Caki2 (cell line): ENCODE results near the gene VSTM5. TPM values are rescaled to one million over a fixed set of nuclear protein-coding genes. Genes with fewer than 3 reads are reported as not detected.
"Not testable (repeated sequence)": the region's sequence is repeated elsewhere in the genome, so short reads cannot be mapped to it uniquely, and the experiment has no call there.

ENCODE experiments used
- DNase-seq: peaks from one replicate; pipeline ENCODE4 v3.0.0-alpha.2; 2015; ENCODE audit warnings: low read depth
- in situ Hi-C: cut with HindIII; loops from 2 replicates; pipeline ENCODE4 v1.10.0; 2016; ENCODE audit warnings: low sequenced_read_pairs, low pct_unique_long_range_greater_than_20kb, mixed read lengths
- total RNA-seq: library from RNA; depleted of rRNA; stranded (reverse); fragments of >200 nt; shearing (Covaris generic); gene quantifications from 2 replicates; pipeline ENCODE4 v1.2.3, GENCODE V29; 2014; ENCODE audit warnings: low replicate concordance; rRNA removed

Gene VSTM5, protein sequence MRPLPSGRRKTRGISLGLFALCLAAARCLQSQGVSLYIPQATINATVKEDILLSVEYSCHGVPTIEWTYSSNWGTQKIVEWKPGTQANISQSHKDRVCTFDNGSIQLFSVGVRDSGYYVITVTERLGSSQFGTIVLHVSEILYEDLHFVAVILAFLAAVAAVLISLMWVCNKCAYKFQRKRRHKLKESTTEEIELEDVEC
- total RNA-seq: not detected in 2 replicates

DNA sequence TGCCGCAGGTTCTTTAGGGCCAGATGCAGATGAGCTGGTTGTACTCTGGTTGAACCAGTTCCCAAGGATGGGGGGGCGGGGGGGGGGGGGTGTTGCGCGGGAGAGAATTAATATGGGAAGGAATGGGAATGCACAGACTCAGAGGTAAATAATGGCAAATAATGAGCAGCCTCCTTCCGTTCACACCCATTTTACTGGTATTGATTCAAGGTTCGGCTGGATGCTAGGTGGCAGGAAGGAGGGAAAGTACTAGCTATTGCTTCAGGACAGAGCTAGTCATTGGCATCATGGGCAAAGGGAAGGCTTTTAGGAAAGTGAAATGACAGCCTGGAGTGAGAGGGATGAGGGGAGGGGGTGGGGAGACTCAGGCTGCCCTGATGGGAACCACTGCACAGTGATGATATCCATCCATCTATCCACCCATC is at the start of gene VSTM5:
Gene VSTM5 (minus strand): TSS at position 25 of the 425 bp plus-strand sequence. CDS start 116 bp downstream, outside the sequence.
- in situ Hi-C loops: no loop called here
- no peak for DNase-seq

DNA sequence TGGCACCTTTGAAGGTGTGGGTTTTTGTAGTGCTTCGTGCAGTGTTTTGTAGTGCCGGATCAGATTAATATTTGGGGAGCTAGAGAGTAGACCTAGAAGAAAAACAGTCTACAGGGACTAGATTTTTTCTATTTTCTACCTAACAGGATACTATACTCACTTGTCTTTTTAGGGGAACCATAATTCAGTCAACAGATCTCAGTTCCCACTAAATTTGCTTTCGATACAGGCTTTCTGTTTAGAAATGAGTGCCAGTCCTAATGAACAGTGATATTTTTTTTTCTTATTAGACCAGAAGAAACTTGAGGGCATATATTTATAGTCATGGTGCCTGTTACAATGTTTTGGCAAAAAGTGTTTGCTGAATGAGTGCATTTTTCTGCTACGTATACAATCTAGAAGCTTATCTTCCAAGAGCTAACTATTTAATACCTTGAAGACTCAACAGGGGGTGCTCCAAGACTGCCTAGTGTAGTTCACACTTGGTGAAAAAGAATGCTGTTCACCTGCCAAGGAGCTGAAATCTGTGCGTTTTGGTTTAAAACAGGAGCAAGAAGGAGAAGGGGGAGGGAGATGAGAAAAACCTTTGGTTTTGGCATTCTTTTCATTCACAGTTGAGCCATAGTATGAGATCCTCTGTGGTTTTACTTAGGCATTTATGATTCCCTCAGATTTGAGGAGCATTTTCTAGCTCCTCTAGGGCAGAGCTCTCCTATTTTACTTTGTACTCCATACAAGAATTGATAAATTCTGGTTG is 44.9 kb upstream of the VSTM5 start:
- peak; percentile 22 for DNase-seq
- in situ Hi-C loops: no loop called here

DNA sequence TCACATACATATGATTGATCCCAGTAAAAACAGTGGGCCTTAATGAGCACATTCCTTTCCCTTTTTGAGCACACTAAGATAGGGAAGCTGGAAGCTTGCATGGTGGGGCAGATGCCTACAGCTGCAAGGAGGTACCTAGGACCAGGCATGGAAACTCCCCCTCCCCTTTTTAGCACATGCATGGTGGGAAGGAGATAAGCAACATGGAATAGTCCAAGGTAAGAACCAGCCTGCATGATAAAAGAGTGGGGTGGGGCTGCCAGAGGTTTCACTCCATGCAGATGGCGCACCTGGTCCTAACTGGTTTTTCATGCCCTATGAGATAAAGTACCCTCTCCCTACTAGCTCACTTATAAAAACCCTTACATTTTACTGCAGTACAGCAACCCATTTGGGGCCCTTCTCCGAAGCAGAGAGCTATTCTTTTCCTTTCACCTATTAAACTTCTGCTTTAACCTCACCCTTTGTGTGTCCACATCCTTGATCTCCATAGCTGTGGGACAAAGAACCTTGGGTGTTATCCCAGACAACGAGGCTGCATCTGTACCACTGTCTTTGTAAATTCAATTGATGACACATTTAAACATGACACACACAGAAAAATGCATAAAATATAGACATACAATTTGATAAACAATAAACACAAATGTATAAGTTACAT is 40.1 kb upstream of the VSTM5 start:
- no peak for DNase-seq
- in situ Hi-C loops: no loop called here

DNA sequence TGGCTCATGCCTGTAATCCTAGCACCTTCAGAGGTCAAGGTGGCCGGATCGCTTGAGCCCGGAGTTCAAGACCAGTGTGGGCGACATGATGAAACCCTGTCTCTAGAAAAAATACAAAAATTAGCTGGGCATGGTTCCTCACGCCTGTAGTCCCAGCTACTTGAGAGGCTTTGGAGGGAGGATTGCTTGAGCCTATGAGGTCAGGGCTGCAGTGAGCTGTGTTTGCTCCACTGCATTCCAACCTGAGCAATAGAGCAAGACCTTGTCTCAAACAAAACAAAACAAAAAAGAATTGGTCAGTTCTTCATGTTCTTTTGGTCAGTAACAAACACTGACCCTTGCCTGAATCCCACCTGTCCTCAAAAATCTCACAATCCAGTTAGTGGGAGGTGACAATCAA is 36.7 kb upstream of the VSTM5 start:
- in situ Hi-C loops: no loop called here

DNA sequence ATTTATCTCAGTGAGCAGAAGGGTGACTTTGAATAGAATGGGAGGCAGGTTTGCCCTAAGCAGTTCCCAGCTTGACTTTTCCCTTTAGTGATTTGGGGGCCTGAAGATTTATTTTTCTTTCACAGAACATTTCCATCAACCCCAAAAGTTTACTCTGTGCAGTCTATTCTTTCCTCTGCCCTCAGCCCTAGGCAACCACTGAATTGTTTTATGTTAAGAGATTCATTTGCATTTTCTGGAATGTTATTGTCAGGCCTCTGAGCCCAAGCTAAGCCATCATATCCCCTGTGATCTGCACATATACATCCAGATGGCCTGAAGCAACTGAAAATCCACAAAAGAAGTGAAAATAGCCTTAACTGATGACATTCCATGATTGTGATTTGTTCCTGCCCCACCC is 28.7 kb upstream of the VSTM5 start:
- DNase-seq, in situ Hi-C loops: not testable (repeated sequence)

More for the DNA sequence above, 36.7 kb upstream of the VSTM5 start:
- DNase-seq: no peak

DNA sequence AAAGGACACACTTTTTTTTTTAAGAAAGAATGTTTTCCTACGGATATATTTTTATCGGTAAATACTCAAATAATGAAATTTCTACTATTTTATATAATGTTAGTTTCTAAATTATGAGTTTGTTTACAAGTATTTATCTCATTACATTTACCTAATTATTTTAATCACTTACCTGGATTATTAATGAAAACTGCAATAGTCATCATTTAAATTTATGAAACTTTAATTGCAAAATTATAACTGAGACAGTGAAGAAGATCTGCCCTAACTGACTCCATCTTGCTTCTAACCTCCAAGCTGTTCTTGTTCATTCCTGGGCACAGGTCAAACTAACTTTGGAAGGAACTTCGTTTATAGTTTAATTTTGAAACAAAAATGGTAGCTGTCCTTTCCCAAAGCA is 25.2 kb upstream of the VSTM5 start:
- DNase-seq: no peak
- in situ Hi-C loops: no loop called here

DNA sequence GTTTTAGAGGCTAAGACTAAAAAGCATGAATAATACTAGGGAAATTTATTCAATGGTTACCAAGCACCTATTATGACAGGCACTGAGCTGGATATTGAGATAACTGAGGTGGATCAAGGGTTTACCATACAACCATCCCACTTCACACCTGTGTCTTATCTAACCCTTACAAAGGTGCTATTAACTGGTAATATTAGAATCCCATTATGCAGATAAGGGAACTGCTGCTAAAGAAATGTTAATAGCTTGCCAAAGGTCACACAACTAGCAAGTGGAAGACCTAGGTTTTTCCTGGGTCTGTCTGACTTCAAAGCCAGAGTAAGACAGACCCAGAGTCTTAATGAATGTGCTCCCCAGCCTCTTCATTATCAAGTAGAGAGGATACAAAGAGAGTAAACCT is 21.1 kb upstream of the VSTM5 start:
- in situ Hi-C loops: no loop called here
- no peak for DNase-seq

DNA sequence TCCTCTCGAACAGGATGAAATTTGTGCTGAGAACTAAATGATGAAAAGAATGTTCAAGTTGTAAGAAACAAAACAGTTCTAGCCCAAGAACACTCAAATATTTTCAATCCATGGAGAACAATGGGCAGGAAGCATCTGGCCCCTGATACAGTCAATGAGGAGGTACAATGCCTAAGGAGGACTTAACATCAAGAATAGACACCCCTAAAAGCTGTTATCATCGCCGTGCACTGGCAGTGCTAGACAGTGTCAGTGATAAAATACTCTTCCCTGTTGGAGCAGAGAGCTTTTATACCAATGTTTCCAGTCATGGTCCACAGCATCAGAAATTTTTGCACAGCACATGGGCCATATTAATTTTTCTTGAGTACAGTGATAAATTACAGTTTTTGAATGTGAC is 20.2 kb upstream of the VSTM5 start:
- DNase-seq: no peak
- in situ Hi-C loops: no loop called here

DNA sequence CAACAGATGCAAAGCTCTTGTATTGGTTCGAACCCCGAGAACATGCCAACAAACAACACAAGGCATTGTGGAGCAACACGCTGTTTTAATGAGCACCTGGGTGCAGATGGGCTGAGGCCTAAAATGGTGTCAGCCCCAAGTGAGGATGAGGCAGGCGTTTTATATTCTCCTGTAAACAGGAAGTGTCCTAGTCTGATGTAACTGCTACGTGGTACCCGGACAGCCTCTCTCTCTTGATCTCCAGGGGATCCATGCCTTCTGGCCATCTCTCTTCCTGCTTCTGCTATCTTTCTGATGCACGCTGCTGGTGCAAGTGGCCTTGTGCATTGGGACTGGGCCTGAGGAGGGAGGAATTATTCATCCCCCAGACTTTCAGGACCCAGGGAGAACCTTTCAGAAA is 19.4 kb upstream of the VSTM5 start:
- no peak for DNase-seq
- in situ Hi-C loops: no loop called here

DNA sequence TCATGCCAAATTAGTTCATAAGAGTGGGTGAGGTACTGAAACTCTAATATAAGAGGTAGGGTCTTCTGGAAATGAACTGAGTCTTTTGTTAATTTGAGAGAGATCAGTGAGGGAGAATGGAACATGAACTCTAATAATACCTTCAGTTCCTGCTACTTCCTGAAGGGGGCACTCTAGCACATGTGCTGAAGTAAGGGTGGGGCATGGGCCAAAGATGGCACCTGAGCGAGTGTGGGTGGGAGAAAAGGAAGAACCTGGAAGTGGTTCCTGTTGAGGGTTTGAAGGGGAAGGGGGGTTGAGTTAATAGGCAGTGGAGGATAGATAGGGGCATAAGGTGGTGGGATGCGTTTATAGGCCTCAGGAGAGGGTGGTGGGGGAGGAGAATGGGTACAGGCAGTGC is 18.0 kb upstream of the VSTM5 start:
- in situ Hi-C loops, DNase-seq: not testable (repeated sequence)

DNA sequence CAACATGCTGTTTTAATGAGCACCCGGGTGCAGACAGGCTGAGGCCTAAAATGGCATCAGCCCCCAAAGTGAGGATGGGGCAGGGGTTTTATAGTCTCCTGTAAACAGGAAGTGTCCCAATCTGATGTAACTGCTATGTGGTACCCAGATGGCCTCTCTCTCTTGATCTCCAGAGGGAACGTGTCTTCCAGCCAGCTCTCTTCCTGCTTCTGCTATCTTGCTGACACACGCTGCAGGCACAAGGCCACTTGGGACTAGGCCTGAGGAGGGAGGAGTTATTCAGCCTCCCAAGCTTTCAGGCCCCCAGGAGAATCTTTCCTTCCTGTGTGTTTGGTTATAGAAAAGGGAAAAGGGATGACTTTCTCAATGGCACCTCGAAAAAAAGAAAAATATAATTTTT is 11.4 kb upstream of the VSTM5 start:
- in situ Hi-C loops: no loop called here
- DNase-seq: no peak

DNA sequence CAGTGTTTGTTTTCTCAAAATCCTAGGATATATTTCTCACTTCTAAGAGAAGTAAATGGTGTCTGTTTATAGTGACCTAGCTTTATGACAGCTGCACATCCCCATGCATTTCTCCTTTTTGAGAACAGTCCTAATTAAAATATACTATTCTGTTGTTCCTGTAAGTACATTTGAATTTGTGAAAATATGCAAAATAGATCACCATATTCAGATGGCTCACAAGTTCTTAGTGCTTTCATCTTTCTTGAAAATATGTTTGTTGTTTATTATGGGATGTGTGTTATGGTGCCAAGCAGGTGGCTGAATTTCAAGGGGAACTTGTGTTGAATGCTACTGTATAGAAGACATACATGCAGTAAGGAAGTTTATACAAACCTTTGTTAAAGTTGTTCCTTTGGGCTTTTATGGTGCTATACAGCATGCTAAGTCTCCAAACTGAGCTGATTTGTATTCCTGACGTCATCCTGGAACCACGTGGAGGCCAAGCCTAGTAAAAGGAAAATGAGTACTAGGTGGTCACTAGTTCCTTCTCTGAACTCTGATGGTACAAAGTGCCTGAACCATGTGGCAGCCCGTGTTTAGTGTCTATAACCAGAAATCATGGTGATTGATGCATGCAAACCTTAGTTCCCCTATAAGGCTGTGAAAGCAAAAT is 7.8 kb upstream of the VSTM5 start:
- in situ Hi-C loops: no loop called here
- no peak for DNase-seq

DNA sequence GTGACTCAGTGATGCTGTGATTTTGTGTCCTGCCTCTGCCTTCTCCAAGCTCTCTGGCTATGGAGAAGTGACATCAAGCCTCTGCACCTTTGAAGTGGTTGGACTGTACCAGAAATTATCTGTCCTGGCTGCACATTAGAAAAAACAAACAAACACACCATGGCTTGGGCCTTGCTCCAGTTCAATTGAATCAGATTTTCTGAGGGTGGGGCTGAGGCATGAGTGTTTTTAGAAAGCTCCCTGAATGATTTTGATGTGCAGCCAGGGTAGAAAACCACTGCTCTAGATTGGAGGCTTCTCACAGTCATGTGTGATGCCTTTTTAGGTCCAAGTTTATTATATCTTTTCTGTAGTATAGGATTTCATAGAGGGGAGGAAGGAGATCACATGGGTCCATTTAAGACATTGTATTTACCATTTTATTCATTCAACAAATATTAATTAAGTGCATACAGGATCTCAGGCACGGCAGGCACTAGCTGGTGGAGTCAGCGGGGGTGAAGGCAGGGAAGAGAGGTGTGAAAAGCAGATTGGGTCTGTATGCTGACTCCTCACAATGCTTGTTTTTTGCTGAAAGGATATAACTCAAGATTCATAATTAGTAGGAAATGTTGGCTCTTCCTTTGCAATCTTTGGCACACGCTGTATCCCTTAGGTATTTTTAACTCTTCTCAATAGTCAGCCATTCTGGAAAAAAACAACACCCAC is 7.1 kb upstream of the VSTM5 start:
- in situ Hi-C loops: no loop called here
- DNase-seq: no peak

DNA sequence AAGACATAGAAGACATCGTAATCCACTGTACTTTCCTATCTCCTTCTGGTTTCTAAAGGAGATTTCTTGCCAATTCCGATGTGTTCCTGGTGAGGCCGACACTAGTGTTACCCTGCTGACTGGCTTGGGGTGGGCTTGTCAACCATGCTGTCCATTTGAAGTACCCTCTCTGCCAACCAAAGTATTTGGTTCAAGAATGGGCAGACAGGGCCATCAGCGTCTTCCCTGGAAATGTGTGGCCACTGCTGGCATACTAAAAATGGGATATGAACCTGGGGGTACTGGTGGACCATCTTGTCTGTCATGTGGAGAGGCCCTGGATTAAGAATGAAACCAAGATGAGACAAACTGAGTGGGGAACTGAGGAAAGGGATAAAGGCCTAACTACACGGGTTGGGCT is 1.8 kb upstream of the VSTM5 start:
- no peak for DNase-seq
- in situ Hi-C loops: no loop called here

DNA sequence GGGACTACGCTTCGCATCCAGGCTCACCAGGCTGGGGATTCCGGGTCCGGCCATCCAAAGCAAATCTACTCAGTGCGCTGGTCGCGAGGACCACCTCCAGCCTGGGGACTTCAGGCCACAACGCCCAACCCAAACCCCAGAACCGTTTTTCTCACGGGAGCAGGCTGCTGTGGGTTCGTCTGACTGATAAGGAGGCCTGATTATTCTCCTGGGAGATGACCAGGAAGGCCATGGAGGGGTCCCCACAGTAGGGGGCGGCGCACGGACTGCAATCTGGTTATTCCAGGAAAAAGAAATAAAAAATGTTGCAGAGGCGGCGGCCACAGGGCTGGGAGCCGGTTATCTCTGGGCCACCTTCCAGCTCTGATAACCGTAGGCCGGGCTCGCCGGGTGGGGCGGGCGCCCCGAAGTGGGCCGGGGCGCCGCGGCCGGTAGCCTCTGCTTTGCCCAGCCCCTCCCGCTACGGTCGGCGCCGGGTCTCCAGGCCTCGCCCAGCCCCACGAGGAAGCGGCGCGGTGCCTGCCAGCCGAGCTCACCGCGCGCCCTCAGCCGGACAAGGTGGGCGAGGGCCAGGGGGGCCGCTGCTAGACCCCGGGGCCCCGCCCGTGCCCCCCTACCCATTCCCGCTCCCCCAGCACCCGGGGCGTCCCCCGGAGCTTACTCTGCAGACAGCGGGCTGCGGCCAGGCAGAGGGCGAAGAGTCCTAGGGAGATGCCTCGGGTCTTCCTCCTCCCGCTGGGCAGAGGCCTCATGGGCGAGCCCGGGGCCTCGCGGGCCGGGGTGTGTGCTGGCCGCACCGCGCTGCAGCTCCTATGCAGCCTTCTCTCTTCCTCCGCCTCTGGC is 446 bp downstream of the VSTM5 start:
- in situ Hi-C loops: no loop called here
- no peak for DNase-seq

DNA sequence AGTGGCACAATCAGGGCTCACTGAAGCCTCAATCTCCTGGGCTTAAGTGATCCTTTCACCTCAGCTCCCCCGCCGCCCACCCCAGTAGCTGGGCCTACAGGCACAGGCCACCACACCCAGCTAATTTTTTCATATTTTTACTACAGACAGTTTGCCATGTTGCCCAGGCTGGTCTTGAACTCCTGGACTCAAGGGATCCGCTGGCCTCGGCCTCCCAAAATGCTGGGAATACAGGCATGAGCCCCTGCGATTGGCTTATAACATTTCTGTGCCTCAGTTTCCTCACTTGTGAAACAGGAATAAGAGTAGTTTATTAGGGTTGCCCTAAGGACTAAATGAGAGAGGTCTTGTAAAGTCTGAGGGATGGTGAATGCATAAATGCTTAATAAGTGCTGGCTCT is 1.2 kb downstream of the VSTM5 start:
- in situ Hi-C loops: no loop called here

DNA sequence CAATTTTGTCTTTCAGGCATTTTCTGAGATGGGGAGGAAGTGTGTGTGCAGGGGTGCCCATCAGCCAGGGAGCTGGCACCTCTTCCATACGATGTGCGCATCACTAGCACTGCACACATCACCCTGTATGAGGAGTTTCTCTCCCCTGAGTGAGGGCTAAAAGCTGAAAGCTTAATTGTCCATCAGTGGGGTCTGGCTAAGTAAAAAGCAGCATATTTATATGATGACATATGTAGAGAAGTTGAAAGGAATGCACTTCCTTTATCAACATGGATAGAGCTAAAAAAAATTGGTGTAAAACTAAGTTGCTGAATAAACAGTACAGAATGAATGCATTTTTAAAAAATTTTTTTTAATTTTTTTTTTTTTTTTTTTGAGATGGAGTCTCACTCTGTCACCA is 4.0 kb downstream of the VSTM5 start:
- DNase-seq: no peak
- in situ Hi-C loops: no loop called here

More for the DNA sequence above, 1.2 kb downstream of the VSTM5 start:
- no peak for DNase-seq
